DMS53 (cell line): Measurements from ENCODE around the gene HIF3A.
"Not testable (repeated sequence)": the region's sequence is repeated elsewhere in the genome, so short reads cannot be mapped to it uniquely, and the experiment has no call there.

Source experiments
- DNase-seq: peaks from one replicate; lab custom pipeline; 2025; lab: John Stamatoyannopoulos, UW

HIF3A gene

DNA sequence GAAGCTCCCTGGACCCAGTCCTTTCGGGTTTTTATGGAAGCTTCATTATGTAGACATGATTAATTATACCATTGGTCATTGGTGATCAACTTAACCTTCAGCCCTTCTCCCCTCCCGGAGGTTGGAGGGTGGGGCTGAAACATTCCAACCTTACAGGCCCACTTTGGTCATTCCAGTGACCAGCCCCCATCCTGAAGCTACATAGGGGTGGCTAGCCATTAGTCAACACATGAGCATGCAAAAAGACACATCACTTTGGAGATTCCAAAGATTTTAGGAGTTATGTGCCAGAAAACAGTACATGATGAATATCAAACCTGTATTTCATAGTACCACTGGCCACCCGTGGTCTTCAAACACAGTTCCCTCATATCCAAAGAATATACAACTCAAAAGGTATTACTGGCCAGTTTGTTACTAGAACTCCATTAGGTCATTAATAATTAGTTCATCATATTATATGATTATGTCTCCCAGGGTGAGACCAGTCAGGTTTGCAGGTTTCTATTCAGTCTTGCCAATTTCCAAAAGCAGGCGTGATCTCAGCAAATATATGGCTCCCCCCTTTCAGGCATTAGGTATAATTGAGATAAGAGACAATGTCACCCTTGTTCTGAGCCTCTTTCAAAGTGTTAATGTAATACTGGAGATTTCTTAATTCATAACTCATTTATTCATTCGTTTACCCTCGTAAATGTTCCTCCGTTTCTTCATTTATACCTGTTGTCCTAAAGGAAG is 61.2 kb downstream of the HIF3A start:
- DNase-seq, result no peak

DNA sequence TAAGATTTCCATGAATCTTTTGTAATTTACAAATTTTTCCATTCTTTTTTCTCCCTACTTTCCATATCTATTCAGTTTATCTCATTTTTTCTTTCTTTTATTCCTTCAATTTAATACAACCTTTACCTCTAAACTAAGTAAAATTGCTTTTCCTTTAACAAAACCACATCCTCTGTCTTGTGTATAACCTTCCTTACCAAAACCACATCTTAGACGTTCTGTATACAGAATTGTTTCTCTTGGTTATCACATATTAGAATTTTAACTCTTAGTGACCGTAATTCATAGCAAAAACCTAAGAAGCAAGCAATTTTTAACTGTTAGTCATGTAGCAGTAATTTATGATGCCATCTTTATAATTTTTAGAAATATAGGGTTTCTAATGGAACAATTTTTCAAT is 65.1 kb downstream of the HIF3A start:
- no peak for DNase-seq

DNA sequence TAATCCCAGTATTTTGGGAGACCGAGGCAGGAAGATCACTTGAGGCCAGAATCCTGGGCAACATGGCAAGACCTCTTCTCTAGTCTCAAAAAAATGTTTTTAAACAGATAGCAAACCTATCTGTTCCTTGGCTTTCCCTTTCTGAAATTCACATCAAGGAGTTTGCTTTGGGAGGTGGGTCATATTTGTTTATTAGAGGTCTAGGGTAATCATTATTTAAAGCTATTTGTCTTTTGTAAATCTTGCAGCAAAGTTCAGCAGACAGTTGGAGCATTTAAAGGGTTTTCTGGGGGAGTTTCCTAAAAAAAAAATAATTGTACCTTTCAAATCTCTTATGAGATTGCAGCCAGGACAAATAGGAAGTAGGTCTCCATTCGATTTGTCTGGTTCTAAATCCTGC is 67.5 kb downstream of the HIF3A start:
- no peak for DNase-seq

DNA sequence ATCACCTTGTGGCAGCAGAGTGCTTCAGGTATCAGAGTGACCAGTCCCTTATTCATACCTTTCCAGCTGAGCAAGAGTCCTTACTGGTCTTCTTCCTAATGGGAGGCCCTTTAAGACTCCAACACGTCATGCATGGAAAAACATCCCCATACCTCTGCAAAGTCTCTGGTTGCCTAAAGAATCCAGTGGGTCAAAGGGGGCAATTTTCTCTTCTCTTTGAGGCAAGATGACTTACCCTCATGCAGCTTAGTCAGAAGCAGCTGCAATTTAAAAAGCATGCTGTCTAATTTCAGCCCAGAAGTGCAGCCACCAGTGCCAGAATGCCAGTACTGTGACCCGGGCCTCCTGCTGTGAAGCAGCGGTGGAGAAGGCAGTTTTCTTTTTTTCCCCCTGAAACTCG is 68.7 kb downstream of the HIF3A start:
- DNase-seq, result no peak

DNA sequence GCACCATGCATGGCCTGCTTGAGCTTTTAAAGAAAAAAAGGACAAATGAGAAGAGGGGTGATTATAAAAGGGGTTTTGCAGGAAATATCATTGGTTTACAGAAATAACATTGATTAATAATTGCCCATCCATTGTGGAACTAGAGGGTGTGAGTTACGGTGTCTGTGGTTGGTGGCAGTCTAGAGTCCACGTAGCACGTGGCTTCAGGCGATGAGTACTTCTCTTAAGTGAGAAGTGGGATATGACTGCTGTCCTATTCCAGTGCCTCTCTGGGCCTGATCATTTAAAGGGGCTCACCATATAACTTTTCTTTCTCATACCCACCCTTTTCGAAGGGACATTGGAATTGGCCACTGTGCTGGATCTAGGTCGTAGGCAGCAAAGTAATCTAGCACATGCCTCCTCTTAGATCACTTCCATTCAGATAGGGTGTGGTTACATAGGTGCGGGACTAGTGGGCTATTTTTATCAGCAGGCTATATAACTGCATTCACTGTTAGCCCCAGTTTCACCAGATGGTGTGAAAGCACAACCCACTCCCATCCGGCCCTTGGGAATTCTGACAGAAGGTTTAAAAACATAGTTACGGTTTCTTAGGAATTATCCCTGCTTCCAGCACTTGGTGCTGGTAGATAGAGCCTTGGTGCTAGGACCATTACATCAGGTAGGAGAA is 69.9 kb downstream of the HIF3A start:
- DNase-seq, result no peak

DNA sequence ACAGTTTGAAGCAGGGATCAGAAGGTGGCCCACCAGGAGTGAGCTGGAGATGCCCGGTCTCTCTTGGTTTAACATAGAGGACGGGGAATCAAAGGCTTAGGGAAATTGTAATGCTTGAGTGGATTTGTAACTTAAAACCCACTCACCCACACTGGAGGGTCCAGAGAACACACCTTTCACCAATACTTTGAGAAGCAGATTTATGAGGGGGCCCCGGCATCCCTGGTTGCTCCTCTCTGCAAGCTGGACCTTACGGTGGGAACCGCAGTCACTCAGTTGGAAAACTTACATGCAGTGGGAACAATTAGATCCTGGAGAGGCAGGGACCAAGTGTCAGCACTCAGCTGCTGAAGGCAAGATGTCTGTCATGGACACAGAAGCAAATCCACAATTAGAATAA is 70.6 kb downstream of the HIF3A start:
- DNase-seq, result no peak

DNA sequence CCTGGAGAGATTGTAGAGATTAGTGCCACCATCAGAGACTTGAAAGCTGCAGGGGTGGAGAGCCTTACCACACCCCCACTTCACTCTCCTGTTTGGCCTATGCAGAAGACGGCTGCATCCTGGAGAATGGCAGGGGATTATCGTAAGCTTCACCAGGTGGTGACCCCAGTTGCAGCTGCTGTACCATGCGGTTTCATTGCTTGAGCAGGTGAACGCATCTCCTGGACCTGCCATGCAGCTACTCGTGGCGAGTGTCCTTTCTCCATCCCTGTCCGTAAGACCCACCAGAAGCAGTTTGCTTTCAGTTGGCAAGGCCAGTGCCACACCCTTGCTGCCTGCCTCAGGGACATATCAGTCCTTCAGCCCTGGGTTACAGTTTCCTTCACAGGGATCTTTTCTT is 71.3 kb downstream of the HIF3A start:
- DNase-seq, result no peak

DNA sequence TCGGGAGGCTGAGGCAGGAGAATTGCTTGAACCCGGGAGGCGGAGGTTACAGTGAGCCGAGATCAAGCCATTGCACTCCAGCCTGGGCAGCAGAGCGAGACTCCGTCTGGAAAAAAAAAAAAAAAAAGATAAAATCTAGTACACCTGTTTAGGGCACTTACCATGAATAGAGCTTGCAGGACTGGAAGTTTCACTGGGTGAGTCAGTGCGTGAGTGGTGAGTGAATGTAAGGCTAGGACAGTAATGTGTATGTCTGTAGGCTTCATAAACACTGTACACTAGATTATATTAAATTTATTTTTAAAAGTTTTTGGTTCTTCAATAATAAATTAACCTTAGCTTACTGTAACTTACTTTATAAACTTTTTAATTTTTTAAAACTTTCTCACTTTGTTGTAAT is 73.0 kb downstream of the HIF3A start:
- DNase-seq, result peak; percentile 64

DNA sequence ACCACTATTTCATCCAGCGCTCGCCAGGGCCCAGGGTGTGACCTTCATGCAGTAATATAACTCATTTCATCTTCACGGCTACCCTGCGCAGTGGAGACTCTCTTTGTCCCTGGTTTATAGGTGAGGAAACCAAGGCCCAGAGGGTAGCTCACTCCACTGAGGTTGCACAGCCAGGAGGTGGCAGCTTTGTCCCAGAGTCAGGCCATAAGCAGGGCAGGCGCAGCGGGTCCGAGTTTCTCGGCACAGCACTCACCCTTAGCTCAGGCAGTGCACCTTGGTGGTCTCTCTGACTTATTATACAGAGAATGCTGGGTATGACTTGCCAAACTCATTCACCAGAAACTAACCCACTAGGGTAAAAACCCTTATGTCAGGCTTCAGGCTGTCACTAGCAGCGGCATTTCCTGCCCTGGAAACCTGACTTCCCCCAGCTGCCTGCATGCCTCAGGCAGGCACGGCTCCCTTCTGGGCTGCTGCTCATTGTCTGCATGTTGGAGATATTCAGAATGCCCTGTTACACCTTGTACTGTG is 74.6 kb downstream of the HIF3A start:
- no peak for DNase-seq

DNA sequence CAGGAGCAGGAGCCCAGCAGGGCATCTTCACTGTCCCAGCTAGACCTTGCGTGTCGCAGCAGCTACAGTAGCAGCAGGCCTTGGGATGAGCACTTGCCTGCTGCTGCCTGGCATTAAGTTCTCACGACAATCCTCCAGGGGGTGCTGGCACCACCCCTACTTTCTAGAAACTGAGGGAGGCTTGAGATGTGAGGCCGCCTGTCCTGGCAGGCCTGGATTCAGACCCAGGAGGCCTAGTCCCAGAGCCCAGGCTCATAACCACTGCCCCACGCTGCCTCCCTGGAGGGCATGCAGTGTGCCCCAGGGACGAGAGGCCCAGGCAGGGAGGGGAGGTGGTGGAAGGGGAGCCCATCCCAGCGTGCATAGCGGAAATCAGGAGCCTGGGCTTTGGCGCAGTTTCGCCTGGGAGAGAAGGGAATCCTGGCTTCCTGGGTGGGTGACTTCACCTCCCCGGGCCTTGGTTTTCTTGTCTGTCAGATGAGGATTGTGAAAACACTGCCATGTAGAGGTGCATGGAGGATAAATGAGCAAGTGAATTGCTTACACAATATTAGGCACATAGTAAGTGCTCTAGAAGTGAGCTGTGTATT is 76.2 kb downstream of the HIF3A start:
- DNase-seq, result no peak

DNA sequence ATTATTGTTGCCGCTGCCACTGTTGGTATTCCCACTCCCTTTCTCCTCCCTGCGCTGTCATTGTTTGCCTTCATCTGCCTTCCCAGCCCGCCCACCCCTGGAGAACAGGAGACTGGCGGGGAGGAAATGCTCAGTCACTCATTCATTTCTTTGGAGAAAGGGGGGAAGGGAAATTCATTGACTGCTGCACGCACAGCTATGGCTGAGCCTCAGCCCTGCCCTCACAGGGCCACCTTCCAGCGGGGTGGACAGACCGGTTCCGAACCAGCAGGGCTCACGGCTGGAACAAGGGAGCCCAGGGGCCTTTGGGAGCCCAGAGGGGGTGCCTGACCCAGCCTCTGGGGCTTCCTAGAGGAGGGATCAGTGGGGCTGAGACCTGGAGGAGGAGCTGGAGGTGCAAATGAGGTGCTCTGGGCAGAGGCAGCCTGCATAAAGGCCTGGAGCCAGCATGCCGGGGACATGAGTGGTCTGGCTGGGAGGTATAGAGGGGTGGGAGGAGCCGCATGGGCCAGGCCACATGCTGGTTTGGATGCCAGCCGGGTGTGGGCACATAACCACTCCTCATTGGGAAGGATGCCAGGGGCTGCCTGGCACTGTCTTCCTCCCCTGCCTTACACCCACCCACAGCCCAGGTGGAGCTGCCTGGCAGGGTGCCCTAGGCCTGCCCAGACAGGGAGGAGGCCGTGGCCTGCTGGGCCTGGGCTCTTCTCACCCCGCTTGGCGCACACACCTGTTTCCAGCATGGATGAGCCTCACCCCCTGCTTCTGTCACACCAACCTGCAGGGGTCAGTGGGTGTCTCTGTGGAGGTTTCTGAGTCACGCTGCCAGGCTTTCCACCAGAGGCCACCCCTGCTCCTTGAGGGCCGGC is 76.9 kb downstream of the HIF3A start:
- DNase-seq, result peak; percentile 30

DNA sequence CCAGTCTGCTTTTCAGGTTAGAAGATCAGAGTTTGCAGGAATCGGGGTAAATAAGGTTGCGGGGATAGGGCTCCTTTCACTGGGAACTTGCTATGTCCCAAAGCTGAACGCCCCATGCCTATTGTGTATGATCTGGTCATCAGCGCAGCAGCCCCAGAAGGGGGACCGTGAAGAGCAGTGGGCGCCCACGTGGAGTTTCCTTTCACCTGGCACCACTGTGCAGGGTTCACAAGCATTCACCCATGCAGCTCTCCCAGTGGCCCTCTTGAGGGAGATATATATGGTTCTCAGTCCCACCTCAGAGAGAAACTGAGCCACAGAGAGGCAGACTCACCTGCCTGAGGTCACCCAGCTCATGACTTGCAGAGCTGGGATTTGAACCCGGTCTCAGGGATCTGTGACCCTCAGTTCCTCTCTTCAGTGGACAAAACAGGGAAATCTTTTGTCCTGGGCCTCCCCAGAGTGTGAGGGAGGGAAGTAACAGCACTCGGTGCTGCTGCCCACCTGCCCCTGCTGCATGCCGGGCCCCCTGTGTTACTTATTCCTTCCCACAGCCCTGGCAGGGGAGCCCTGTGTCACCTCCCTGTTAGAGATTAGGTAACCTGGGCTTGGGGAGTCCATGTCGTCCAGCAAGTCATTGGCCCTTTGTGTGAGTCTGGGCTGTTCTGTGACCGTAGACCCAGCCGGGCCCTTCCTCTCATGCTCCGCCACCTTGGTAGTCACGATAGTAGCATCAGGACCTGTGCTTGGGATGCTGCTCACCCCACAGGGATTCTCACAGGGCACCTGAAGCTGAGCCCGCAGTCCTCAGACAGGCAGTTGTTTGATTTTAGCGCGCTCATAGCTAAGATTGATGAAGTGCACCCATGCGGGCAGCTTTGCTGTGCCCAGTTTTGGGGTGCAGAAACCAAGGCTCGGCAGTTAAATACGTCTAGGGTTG is 78.0 kb downstream of the HIF3A start:
- no peak for DNase-seq

DNA sequence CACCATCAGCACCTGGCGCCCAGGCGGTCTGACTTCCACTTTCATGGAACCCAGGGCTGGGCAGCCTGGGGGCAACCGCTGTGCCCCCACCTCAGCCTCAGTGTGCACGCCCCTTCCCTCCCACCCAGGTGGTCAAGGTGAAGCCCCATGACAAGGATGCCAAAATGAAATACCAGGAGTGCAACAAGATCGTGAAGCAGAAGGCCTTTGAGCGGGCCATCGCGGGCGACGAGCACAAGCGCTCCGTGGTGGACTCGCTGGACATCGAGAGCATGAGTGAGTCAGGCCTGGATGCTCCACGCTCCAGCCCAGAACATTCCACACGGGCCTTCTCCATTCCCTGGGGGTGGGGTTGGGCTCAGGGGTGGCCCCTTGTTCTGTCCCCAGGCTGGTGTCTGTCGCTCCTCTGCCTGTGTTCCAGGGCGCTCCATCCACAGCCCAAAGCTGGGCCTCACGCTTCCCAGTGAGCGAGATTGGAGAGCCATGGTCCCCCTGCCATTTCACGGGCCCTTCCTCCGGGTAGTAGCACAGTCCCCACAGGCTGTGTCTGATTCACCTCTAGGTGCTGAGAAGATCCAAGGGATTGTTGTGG is 78.7 kb downstream of the HIF3A start:
- DNase-seq, result not testable (repeated sequence)

DNA sequence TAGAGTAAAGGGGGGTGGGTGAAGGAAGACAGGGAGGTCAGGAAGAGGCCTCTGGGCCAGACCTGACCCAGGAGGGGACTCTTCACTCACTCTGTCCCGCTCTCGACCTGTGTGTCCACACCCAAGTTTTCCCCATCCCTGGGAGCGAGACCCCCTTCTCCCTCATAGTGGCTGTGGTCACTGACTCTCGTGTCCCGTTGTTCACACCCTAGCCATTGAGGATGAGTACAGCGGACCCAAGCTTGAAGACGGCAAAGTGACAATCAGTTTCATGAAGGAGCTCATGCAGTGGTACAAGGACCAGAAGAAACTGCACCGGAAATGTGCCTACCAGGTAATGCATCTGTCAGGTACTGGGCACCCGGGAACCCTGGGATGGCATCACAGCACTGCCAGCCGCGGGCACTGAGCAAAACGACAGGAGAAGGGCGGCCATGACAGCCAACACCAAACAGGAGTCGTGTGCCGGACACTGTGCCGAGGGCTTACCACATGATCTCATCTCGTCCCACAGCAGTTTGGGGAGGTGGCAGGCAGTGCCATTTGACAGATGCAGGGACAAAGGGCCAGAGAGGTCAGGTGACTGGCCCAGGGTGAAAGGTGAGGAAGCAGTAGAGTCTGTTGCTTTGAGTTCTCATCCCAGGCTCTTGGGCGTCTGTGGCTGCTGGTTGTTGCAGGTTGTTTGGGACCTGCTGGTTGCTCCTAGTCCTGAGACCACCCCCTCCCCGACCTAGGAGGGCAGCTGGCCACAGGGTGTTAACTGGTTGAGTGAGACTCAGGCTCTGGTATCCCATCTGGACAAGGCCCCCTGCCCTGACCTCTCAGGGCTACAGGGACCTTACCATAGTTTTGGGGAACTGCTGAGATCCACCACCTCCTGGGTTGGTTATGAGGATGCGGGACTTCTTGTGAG is 79.7 kb downstream of the HIF3A start:
- DNase-seq, result no peak

DNA sequence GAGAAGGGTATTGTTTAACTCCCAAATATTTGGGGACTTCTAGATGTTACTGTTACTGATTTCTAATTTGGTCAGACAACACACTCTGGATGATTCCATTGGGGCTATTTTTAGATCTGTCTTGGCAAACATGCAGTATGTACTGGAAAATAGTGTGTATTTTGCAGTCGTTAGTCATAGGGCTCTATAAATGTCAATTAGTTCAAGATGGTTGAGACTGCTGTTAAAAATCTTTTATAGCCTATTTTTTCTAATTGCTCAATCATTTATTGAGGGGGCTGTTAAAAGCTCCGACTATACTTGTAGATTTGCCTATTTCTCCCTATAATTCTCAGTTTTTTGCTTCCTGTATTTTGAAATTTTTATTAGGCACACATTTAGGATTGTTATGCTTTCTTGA is 81.4 kb downstream of the HIF3A start:
- DNase-seq, result no peak

DNA sequence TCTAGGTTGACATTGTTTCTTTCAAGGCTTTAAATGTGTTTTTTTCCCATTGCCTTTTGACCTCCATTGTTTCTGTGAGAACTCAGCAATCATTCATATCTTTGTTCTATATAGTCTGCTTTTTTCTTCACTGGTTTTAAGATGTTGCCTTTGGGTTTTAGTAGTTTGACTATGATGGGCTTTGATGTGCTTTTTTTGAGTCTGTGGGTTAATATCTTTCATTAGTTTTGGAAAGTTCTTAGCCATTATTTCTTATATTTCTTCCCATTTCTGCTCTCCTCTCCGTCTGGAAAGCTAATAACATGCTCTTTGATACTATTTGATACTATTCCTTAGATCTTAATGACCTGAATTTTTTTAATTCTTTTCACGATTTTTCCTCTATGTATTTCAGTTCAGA is 83.8 kb downstream of the HIF3A start:
- DNase-seq, result no peak

DNA sequence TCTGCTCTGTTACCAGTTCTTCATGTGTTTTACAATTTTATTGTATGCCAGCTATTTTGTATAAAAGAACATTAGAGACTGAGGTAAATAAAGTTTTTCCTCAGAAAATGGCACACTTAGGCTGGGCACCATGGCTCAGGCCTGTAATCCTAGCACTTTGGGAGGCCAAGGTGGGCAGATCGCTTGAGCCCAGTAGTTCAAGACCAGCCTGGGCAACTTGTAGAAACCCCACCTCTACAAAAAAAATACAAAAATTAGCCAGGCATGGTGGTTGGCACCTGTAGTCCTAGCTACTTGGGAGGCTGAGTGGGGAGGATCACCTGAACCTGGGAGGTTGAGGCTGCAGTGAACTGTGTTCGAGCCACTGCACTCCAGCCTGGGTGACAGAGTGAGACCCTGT is 84.5 kb downstream of the HIF3A start:
- no peak for DNase-seq

DNA sequence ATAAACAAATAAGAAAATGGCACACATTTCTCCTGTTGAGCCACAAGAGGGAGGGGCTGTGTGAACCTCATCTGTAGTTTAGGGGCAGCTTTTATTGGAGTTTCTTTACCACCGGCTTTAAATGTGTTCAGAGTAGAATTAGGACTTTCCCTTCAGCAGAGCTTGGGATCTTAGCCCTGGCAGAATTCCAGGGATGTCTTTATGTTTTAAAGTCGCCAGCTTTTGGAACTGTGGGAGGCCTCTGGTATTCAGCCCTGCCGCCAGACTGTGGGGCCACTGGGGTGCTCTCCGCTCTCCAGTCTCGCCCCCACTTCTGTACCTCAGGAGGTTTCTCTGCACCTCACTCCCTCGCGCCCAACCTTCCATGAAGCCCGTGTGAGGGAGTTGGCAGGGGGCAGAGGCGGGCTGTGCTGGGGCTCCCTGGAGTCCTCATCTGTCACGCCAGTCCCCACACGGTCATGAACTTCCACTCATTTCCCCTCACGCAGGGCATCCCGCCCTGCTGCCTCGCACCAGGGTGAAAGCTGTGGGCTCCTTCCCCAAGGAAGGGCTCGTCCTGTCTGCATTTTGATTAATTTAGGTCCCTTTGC is 85.0 kb downstream of the HIF3A start:
- DNase-seq, result no peak

DNA sequence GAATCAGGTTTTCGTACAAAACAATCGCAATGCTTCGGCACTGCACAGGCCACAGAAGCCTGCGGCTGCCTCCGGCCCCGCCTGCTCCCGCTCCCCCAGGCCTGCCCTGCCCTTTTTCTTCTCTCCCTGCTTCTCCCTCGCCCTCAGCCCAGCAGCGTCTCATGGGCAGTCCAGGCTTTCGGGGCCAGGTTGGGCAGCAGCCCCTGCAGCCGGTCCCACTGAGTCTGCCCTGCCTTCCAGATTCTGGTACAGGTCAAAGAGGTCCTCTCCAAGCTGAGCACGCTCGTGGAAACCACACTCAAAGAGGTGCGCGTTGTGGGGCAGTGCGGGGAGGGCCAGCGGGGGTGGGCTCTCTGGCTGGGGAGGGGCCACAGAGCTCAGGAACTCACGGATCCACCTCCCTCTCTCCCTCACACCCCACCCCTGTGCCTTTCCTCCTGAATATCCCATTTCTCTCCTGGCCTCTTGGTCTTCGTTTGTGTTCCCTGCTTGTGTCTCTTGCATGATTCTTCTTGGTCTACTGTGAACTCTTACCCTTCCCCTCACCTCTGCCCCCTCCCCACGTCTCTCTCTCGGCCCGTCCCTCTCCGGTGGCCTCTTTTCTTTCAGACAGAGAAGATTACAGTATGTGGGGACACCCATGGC is 86.5 kb downstream of the HIF3A start:
- no peak for DNase-seq
